CD4-positive, alpha-beta T cell (primary cell): ENCODE data around the gene IRX3. TPM values are rescaled to one million over a fixed set of nuclear protein-coding genes. Genes with fewer than 3 reads are reported as not detected.

ENCODE experiments used
- ATAC-seq: fragments of 200-7000 bp; cut with Tn5 transposase; one replicate; pipeline ENCODE4 v1.10.0; 2022; ENCODE audit warnings: mild to moderate bottlenecking; ENCODE audit not compliant: poor library complexity
- CTCF ChIA-PET: fragments of 350-600 bp; sonication (Branson Sonifier 250); formaldehyde crosslinking; loops from one replicate; lab custom pipeline; 2021; ENCODE audit warnings: antibody characterized with exemption, inconsistent platforms; lab: Charles Lee
- POLR2A ChIA-PET: fragments of 350-600 bp; sonication (Branson Sonifier 250); formaldehyde crosslinking; loops from one replicate; lab custom pipeline; 2021; ENCODE audit warnings: antibody characterized with exemption, inconsistent platforms; lab: Charles Lee
- DNase-seq, 14 experiments: peaks; one replicate each; pipeline ENCODE4 v3.0.0-alpha.2; 2013 to 2020; ENCODE audit warnings: mixed read lengths in 2 of 14
- H3K27ac ChIP-seq, 2 donors: one replicate each; pipeline versions ENCODE4 v1.5.1 to v1.7.0; 2013; ENCODE audit warnings: low read length in 2 of 2, low read depth in 1 of 2, mild to moderate bottlenecking in 1 of 2
- H3K27me3 ChIP-seq, 2 experiments: 1 replicate in 1 of 2; 2 replicates in 1 of 2; pipeline versions ENCODE4 v1.6.1 to v1.7.0; 2013; ENCODE audit warnings: low read length in 2 of 2, control low read depth in 1 of 2, mild to moderate bottlenecking in 1 of 2, moderate library complexity in 1 of 2; ENCODE audit not compliant: insufficient read depth in 2 of 2, control insufficient read depth in 1 of 2
- H3K36me3 ChIP-seq: one replicate; pipeline ENCODE4 v1.6.1; 2013; ENCODE audit warnings: low read length, control low read depth; ENCODE audit not compliant: insufficient read depth
- H3K4me1 ChIP-seq: one replicate; pipeline ENCODE4 v1.6.1; 2013; ENCODE audit warnings: low read length, control low read depth; ENCODE audit not compliant: insufficient read depth
- H3K4me3 ChIP-seq: one replicate; pipeline ENCODE4 v1.5.1; 2013; ENCODE audit warnings: mild to moderate bottlenecking, low read length, moderate library complexity
- H3K9me3 ChIP-seq, 2 experiments: 1 replicate in 1 of 2; 2 replicates in 1 of 2; pipeline versions ENCODE4 v1.6.1 to v1.7.0; 2013; ENCODE audit warnings: low read length in 2 of 2, mild to moderate bottlenecking in 2 of 2, control low read depth in 1 of 2, moderate library complexity in 1 of 2; ENCODE audit not compliant: control insufficient read depth in 1 of 2, insufficient read depth in 1 of 2
- H3K27ac Mint-ChIP-seq: one replicate; pipeline ENCODE4 v1.8.0; 2020; ENCODE audit warnings: mixed read lengths
- H3K27me3 Mint-ChIP-seq: one replicate; pipeline ENCODE4 v1.8.0; 2021; ENCODE audit warnings: mixed read lengths
- H3K36me3 Mint-ChIP-seq: one replicate; pipeline ENCODE4 v1.8.0; 2021; ENCODE audit warnings: low read depth, mixed read lengths
- H3K4me1 Mint-ChIP-seq: one replicate; pipeline ENCODE4 v1.8.0; 2021; ENCODE audit warnings: low read depth, mixed read lengths
- H3K4me3 Mint-ChIP-seq: one replicate; pipeline ENCODE4 v1.8.0; 2020; ENCODE audit warnings: mild to moderate bottlenecking, mixed read lengths
- H3K9me3 Mint-ChIP-seq: one replicate; pipeline ENCODE4 v1.8.0; 2020; ENCODE audit warnings: mixed read lengths
- intact Hi-C, 2 experiments: fragments of 100-400 bp; cut with DNase I in 1 of 2; cut with micrococcal nuclease in 1 of 2; formaldehyde crosslinking; loops; one replicate each; pipeline versions ENCODE4 v1.15.1 to v1.9.0; 2023 to 2025; cut with DNase I, micrococcal nuclease
- total RNA-seq, 174 experiments: library from RNA in 2 of 174; stranded (reverse) in 2 of 174; gene quantifications; one replicate each; pipeline ENCODE4 v1.2.3 and lab custom pipeline; 2021 to 2026
- TF ChIP-seq, protein P1 (sequence below): fragments of 200-600 bp; IDR thresholded peaks from one replicate; pipeline ENCODE4 v1.8.0; 2022; ENCODE audit warnings: antibody characterized with exemption, mild to moderate bottlenecking

Gene IRX3
- total RNA-seq, 2 experiments from 2014 or later, result not detected

GRCh38 chr16:54296543-54296942, 10.0 kb upstream of the IRX3 start:
- ChIA-PET POLR2A (no interaction called here), CTCF (no interaction called here)
- no peak overlapping the region for H3K4me3 Mint-ChIP-seq
- peaks cover 11% of the 10 kb centered on the region for H3K9me3 Mint-ChIP-seq
- peaks cover 9 to 19% of the 10 kb centered on the region in 2 experiments for H3K27me3 ChIP-seq
- peaks cover 0 to 8% of the 10 kb centered on the region in 2 experiments for H3K9me3 ChIP-seq
- no peak overlapping the region for H3K4me3 ChIP-seq
- H3K4me1 Mint-ChIP-seq, result no peaks in the 10 kb centered on the region
- intact Hi-C loops, result no loop called here
- H3K27me3 Mint-ChIP-seq, result peaks cover 49% of the 10 kb centered on the region
- TF ChIP-seq, protein P1, sequence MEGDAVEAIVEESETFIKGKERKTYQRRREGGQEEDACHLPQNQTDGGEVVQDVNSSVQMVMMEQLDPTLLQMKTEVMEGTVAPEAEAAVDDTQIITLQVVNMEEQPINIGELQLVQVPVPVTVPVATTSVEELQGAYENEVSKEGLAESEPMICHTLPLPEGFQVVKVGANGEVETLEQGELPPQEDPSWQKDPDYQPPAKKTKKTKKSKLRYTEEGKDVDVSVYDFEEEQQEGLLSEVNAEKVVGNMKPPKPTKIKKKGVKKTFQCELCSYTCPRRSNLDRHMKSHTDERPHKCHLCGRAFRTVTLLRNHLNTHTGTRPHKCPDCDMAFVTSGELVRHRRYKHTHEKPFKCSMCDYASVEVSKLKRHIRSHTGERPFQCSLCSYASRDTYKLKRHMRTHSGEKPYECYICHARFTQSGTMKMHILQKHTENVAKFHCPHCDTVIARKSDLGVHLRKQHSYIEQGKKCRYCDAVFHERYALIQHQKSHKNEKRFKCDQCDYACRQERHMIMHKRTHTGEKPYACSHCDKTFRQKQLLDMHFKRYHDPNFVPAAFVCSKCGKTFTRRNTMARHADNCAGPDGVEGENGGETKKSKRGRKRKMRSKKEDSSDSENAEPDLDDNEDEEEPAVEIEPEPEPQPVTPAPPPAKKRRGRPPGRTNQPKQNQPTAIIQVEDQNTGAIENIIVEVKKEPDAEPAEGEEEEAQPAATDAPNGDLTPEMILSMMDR, result no peak
- H3K36me3 ChIP-seq, result no peaks in the 10 kb centered on the region
- no peak for DNase-seq
- ATAC-seq, result no peak
- no peaks in the 10 kb centered on the region for H3K36me3 Mint-ChIP-seq
- H3K27ac ChIP-seq, result no peak overlapping the region
- no peaks in the 10 kb centered on the region for H3K4me1 ChIP-seq
- no peak overlapping the region for H3K27ac Mint-ChIP-seq

GRCh38 chr16:54291656-54292487, 5.3 kb upstream of the IRX3 start:
- no peak overlapping the region for H3K27ac ChIP-seq
- ATAC-seq (no peak), DNase-seq (no peak)
- peaks cover 11% of the 10 kb centered on the region for H3K9me3 Mint-ChIP-seq
- peaks cover 7% of the 10 kb centered on the region for H3K4me1 Mint-ChIP-seq
- TF ChIP-seq, protein P1, result no peak
- no peak overlapping the region for H3K4me3 ChIP-seq
- H3K27me3 Mint-ChIP-seq, result peaks cover 58% of the 10 kb centered on the region
- H3K27me3 ChIP-seq, result peaks cover 32 to 54% of the 10 kb centered on the region in 2 experiments
- intact Hi-C loops, result no loop called here
- no peak overlapping the region for H3K27ac Mint-ChIP-seq
- no peak overlapping the region for H3K4me3 Mint-ChIP-seq
- peaks cover 0 to 16% of the 10 kb centered on the region in 2 experiments for H3K9me3 ChIP-seq
- peaks cover 5% of the 10 kb centered on the region for H3K4me1 ChIP-seq
- H3K36me3 Mint-ChIP-seq, result no peaks in the 10 kb centered on the region
- CTCF ChIA-PET, result no interaction called here
- POLR2A ChIA-PET, result no interaction called here
- H3K36me3 ChIP-seq, result no peaks in the 10 kb centered on the region

DNA sequence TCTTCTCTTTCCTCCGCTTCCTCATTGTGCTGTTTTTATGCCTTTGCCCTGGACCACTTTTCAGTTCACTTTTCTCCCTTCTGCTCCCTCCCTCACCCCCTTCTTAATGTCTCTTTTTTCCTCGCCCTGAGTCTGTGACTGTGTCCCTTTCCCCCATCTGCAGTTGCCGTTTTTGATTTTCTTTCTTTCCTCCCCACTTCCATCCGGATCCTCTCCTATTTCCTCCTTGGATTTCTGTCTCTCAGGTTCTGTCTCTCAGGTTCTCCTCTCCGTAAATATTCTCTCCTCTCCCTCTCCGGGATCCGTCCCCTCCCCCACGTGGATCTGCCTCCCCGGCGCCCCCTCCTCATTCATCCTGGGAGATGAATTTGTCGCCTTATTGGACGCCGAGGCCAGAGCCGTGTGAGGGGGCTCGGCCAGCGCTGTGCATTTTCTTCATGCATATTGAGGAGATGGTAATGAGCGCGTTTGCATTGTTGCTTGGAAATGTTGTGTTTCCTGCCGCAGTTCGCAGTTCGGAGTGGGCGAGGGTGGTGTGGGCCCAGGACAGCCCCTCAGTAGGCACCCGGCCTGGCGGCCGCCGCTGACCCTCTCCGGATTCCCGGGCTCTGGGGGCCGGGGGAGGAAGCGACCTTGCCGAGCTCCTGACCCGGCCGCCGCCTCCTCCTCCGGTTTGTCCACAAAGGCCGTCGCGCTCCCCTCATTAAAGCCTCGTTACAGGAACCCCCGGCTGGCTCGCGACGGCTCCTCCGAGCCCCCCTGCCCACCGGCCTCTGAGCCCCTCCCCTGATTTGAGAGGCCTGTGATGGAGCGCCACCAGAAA, 4.5 kb upstream of the IRX3 start:
- H3K27ac Mint-ChIP-seq, result no peak overlapping the region
- no peak for ATAC-seq

More for the DNA sequence above, 4.5 kb upstream of the IRX3 start:
- Histone ChIP-seq H3K4me1 (peaks cover 10% of the 10 kb centered on the region), H3K9me3 (peaks cover 0 to 16% of the 10 kb centered on the region in 2 experiments), H3K36me3 (no peaks in the 10 kb centered on the region), H3K27me3 (peaks cover 37 to 59% of the 10 kb centered on the region in 2 experiments), H3K4me3 (no peak overlapping the region), H3K27ac (no peak overlapping the region)
- POLR2A ChIA-PET, result no interaction called here
- TF ChIP-seq, protein P1, result no peak
- H3K4me1 Mint-ChIP-seq, result peaks cover 12% of the 10 kb centered on the region
- H3K9me3 Mint-ChIP-seq, result peaks cover 9% of the 10 kb centered on the region
- intact Hi-C loops, result no loop called here
- H3K4me3 Mint-ChIP-seq, result no peak overlapping the region
- CTCF ChIA-PET, result no interaction called here
- peaks cover 63% of the 10 kb centered on the region for H3K27me3 Mint-ChIP-seq
- no peaks in the 10 kb centered on the region for H3K36me3 Mint-ChIP-seq
- DNase-seq, result no peak
